Left colon (tissue), 2 donors: ENCODE results near the gene ILKAP. TPM values are rescaled to one million over a fixed set of nuclear protein-coding genes. Genes with fewer than 3 reads are reported as not detected.

ENCODE experiments used
- ATAC-seq: fragments of 200-7000 bp; cut with Tn5 transposase; one replicate; pipeline ENCODE4 v1.9.1; 2020; ENCODE audit warnings: mild to moderate bottlenecking, moderate library complexity
- DNase-seq, 2 donors: peaks; one replicate each; pipeline ENCODE4 v3.0.0-alpha.2; 2020
- intact Hi-C, 2 donors: fragments of 100-400 bp; cut with DNase I in 1 of 2; cut with micrococcal nuclease in 1 of 2; formaldehyde crosslinking; loops; one replicate each; pipeline versions ENCODE4 v1.11.2 to v1.14.0; 2022; cut with DNase I, micrococcal nuclease
- total RNA-seq, 2 donors: library from RNA; stranded (reverse); fragmentation: NEBNext Ultra II Directional; extraction: Animal tissue kit (Norgen Biotek cat#: 25700); gene quantifications; one replicate each; pipeline ENCODE4 v1.2.1, GENCODE V29; 2021
- donor health status: DM: no; HTN: no; CAD: no.
- donor health status: DM: yes; HTN: yes; CAD: no.

The ILKAP gene
- total RNA-seq, 2 donors from 2014 or later: 32.7 to 38.6 TPM

GRCh38 chr2:238238766-238239542 lies 35.5 kb upstream of the ILKAP start:
- intact Hi-C loops: no loop called here
- ATAC-seq: peak; percentile 9
- DNase-seq: peak in 1 of 2 donors; percentile 59

GRCh38 chr2:238238311-238238765 lies 34.8 kb upstream of the ILKAP start:
- intact Hi-C loops: no loop called here
- peak in 1 of 2 donors; percentile 25 for DNase-seq
- ATAC-seq: no peak

GRCh38 chr2:238237431-238238135 lies 34.1 kb upstream of the ILKAP start:
- no peak for ATAC-seq
- DNase-seq: peak in 1 of 2 donors; percentile 22

GRCh38 chr2:238236571-238236970 lies 33.1 kb upstream of the ILKAP start:
- ATAC-seq (no peak), DNase-seq (peak in 1 of 2 donors; percentile 20)
- intact Hi-C loops: no loop called here

More at GRCh38 chr2:238237431-238238135, 34.1 kb upstream of the ILKAP start:
- intact Hi-C loops: no loop called here

- DNase-seq: peak in 1 of 2 donors; percentile 18
- no peak for ATAC-seq
- intact Hi-C loops: no loop called here
Observed at GRCh38 chr2:238235856-238236255, 32.4 kb upstream of the ILKAP start.

GRCh38 chr2:238235331-238235732 lies 31.8 kb upstream of the ILKAP start:
- peak in 1 of 2 donors; percentile 20 for DNase-seq
- intact Hi-C loops: no loop called here
- ATAC-seq: no peak

- intact Hi-C loops: no loop called here
- DNase-seq (no peak), ATAC-seq (no peak)
Observed at GRCh38 chr2:238233625-238234024, 30.1 kb upstream of the ILKAP start.

- DNase-seq (no peak), ATAC-seq (no peak)
- intact Hi-C loops: no loop called here
Observed at GRCh38 chr2:238231809-238232208, 28.3 kb upstream of the ILKAP start.

- ATAC-seq (peak; percentile 26), DNase-seq (peak; percentile 65 to 69)
- intact Hi-C loops: no loop called here
Observed at GRCh38 chr2:238231251-238231793, 27.8 kb upstream of the ILKAP start.

GRCh38 chr2:238230699-238231098 lies 27.2 kb upstream of the ILKAP start:
- DNase-seq (no peak), ATAC-seq (no peak)
- intact Hi-C loops: no loop called here

- ATAC-seq (peak; percentile 78), DNase-seq (peak in 1 of 2 donors; percentile 23)
- intact Hi-C loops: no loop called here
Observed at GRCh38 chr2:238228700-238229099, 25.2 kb upstream of the ILKAP start.

- DNase-seq: peak in 1 of 2 donors; percentile 20
- intact Hi-C loops: no loop called here
- ATAC-seq: no peak
Observed at GRCh38 chr2:238227587-238228032, 24.1 kb upstream of the ILKAP start.

GRCh38 chr2:238226698-238227586 lies 23.4 kb upstream of the ILKAP start:
- ATAC-seq (peak; percentile 44), DNase-seq (peak in 1 of 2 donors; percentile 20)
- intact Hi-C loops: no loop called here

GRCh38 chr2:238225911-238226697 lies 22.6 kb upstream of the ILKAP start:
- intact Hi-C loops: no loop called here
- ATAC-seq: no peak
- no peak for DNase-seq

- no peak for DNase-seq
- no peak for ATAC-seq
- intact Hi-C loops: no loop called here
Observed at GRCh38 chr2:238225121-238225520, 21.6 kb upstream of the ILKAP start.

- intact Hi-C loops: no loop called here
- DNase-seq (no peak), ATAC-seq (no peak)
Observed at GRCh38 chr2:238224356-238225035, 21.0 kb upstream of the ILKAP start.

GRCh38 chr2:238220892-238221521 lies 17.5 kb upstream of the ILKAP start:
- ATAC-seq: peak; percentile 49
- intact Hi-C loops: no loop called here
- no peak for DNase-seq
